ENCODE measurements around the gene RGS16. TPM values are rescaled to one million over a fixed set of nuclear protein-coding genes. Genes with fewer than 3 reads are reported as not detected.

RGS16 gene
- total RNA-seq, 1 donor from 2014 or later, result 50.2 TPM

- Mint-ChIP-seq H3K27ac (no peak overlapping the region), H3K4me3 (ENCODE audit: low read depth) (no peak overlapping the region), H3K27me3 (ENCODE audit: low read depth) (peaks cover 6% of the 10 kb centered on the region), H3K36me3 (ENCODE audit: low read depth) (no peaks in the 10 kb centered on the region), H3K9me3 (no peaks in the 10 kb centered on the region), H3K4me1 (ENCODE audit: low read depth) (peaks cover 2% of the 10 kb centered on the region)
- intact Hi-C loops (cut with micrococcal nuclease), result no loop called here
- DNase-seq (ENCODE audit: low spot score), result no peak
Measured at GRCh38 chr1:182560392-182560984, 43.7 kb downstream of the RGS16 start.

- intact Hi-C loops (cut with micrococcal nuclease), result no loop called here
- no peak overlapping the region for H3K27ac Mint-ChIP-seq
- no peaks in the 10 kb centered on the region for H3K9me3 Mint-ChIP-seq
Measured at GRCh38 chr1:182556279-182556678, 47.9 kb downstream of the RGS16 start.

DNA sequence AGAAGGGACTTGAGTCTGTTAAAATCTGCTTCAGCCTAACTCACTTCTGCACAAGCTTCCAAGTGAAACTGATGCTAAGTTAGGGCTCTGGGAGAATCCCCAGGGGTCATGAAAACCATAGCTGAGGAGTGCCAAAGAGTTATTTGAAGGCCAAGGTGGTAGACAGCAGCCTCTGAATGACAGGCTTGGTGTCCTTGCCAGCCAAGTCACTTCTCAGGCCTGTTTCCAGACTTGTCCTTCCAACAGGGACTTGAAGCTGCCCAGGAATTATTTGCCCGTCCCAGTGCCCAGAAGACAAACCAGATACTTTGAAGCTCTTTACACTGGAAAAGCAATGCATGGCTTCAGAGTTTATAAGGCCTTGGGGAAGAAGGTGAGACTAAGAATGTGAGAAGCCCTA lies 48.7 kb downstream of the RGS16 start:
- no peak for DNase-seq (ENCODE audit: low spot score)
- Mint-ChIP-seq H3K27ac (no peak overlapping the region), H3K4me3 (ENCODE audit: low read depth) (no peak overlapping the region), H3K36me3 (ENCODE audit: low read depth) (no peaks in the 10 kb centered on the region), H3K27me3 (ENCODE audit: low read depth) (no peaks in the 10 kb centered on the region), H3K9me3 (no peaks in the 10 kb centered on the region), H3K4me1 (ENCODE audit: low read depth) (no peaks in the 10 kb centered on the region)
- intact Hi-C loops (cut with micrococcal nuclease), result no loop called here

More at GRCh38 chr1:182556279-182556678, 47.9 kb downstream of the RGS16 start:
- no peak for DNase-seq (ENCODE audit: low spot score)
- H3K36me3 Mint-ChIP-seq (ENCODE audit: low read depth), result no peaks in the 10 kb centered on the region
- no peak overlapping the region for H3K4me3 Mint-ChIP-seq (ENCODE audit: low read depth)
- H3K27me3 Mint-ChIP-seq (ENCODE audit: low read depth), result no peaks in the 10 kb centered on the region
- no peaks in the 10 kb centered on the region for H3K4me1 Mint-ChIP-seq (ENCODE audit: low read depth)

- H3K27ac Mint-ChIP-seq, result no peak overlapping the region
Measured at GRCh38 chr1:182552527-182552926, 51.7 kb downstream of the RGS16 start.

GRCh38 chr1:182549811-182550210 lies 54.4 kb downstream of the RGS16 start:
- H3K4me1 Mint-ChIP-seq (ENCODE audit: low read depth), result no peaks in the 10 kb centered on the region
- no peak for DNase-seq (ENCODE audit: low spot score)
- H3K27me3 Mint-ChIP-seq (ENCODE audit: low read depth), result peaks cover 12% of the 10 kb centered on the region
- H3K4me3 Mint-ChIP-seq (ENCODE audit: low read depth), result no peak overlapping the region
- intact Hi-C loops (cut with micrococcal nuclease), result no loop called here
- no peaks in the 10 kb centered on the region for H3K9me3 Mint-ChIP-seq
- H3K36me3 Mint-ChIP-seq (ENCODE audit: low read depth), result no peaks in the 10 kb centered on the region
- no peak overlapping the region for H3K27ac Mint-ChIP-seq

More at GRCh38 chr1:182552527-182552926, 51.7 kb downstream of the RGS16 start:
- Mint-ChIP-seq H3K4me1 (ENCODE audit: low read depth) (no peaks in the 10 kb centered on the region), H3K9me3 (no peaks in the 10 kb centered on the region), H3K4me3 (ENCODE audit: low read depth) (no peak overlapping the region), H3K36me3 (ENCODE audit: low read depth) (no peaks in the 10 kb centered on the region), H3K27me3 (ENCODE audit: low read depth) (peaks cover 1% of the 10 kb centered on the region)
- intact Hi-C loops (cut with micrococcal nuclease), result no loop called here
- no peak for DNase-seq (ENCODE audit: low spot score)

DNA sequence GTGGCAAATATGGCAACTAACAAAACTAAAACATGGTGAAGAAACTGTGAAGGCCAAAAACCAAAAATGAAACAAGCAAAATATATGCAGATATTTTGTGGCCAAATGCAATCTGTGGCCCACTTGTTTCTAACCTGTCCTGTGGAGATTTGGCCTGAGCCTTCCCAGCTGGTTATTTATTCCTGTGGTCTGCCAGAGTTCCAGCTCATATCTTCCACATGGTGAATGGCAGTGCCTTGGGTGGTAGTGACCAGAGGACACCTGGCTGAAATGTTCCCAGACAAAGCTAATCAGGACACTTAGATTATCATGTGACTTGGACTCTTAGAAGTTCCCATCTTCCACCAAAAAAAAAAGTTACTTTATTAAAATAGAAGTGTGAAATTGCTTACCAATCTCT lies 54.8 kb downstream of the RGS16 start:
- intact Hi-C loops (cut with micrococcal nuclease), result no loop called here
- H3K9me3 Mint-ChIP-seq, result no peaks in the 10 kb centered on the region
- no peaks in the 10 kb centered on the region for H3K4me1 Mint-ChIP-seq (ENCODE audit: low read depth)
- H3K27ac Mint-ChIP-seq, result no peak overlapping the region
- H3K4me3 Mint-ChIP-seq (ENCODE audit: low read depth), result no peak overlapping the region
- H3K36me3 Mint-ChIP-seq (ENCODE audit: low read depth), result no peaks in the 10 kb centered on the region
- DNase-seq (ENCODE audit: low spot score), result no peak
- peaks cover 15% of the 10 kb centered on the region for H3K27me3 Mint-ChIP-seq (ENCODE audit: low read depth)

Other genes starting within 250 kb of the RGS16 start
- 34.9 and 41.0 TPM in 2 replicates for gene GLUL, start 212.6 kb downstream of the RGS16 start, total RNA-seq
- not detected in 2 replicates for gene TEDDM1, start 203.7 kb downstream of the RGS16 start, total RNA-seq
- gene RGSL1, start 154.2 kb downstream of the RGS16 start, total RNA-seq, result not detected in 2 replicates
- 3.6 and 4.8 TPM in 2 replicates for gene RNASEL, start 15.1 kb downstream of the RGS16 start, total RNA-seq
- gene RGS8, start 80.2 kb upstream of the RGS16 start, total RNA-seq, result not detected in 2 replicates
- gene NPL, start 185.4 kb upstream of the RGS16 start, total RNA-seq, result 3.0 and 4.6 TPM in 2 replicates
- gene DHX9, start 235.0 kb upstream of the RGS16 start, total RNA-seq, result 302 and 322 TPM in 2 replicates

Measured in activated T-helper 2 cell treated with anti-CD3 and anti-CD28 coated beads, Interferon-gamma antibody, Interleukin-2, Interleukin-4, amounts not matched to agents 10 μg/mL and 5 μg/mL and 100 μg/mL, durations not matched to agents 14 hours and 24 hours and 36 hours (primary cell).